NCI-H2227 treated with DMSO at 0.1 percent for 48 hours (cell line): Measurements from ENCODE around the gene PLTP.
A peak's percentile ranks its signal among the peaks of the same experiment; 100 is the strongest.
"Not testable (repeated sequence)": the region's sequence is repeated elsewhere in the genome, so short reads cannot be mapped to it uniquely, and the experiment has no call there.

Experiments
- DNase-seq: peaks from one replicate; lab custom pipeline; 2025; lab: John Stamatoyannopoulos, UW

PLTP gene, protein sequence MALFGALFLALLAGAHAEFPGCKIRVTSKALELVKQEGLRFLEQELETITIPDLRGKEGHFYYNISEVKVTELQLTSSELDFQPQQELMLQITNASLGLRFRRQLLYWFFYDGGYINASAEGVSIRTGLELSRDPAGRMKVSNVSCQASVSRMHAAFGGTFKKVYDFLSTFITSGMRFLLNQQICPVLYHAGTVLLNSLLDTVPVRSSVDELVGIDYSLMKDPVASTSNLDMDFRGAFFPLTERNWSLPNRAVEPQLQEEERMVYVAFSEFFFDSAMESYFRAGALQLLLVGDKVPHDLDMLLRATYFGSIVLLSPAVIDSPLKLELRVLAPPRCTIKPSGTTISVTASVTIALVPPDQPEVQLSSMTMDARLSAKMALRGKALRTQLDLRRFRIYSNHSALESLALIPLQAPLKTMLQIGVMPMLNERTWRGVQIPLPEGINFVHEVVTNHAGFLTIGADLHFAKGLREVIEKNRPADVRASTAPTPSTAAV

DNA sequence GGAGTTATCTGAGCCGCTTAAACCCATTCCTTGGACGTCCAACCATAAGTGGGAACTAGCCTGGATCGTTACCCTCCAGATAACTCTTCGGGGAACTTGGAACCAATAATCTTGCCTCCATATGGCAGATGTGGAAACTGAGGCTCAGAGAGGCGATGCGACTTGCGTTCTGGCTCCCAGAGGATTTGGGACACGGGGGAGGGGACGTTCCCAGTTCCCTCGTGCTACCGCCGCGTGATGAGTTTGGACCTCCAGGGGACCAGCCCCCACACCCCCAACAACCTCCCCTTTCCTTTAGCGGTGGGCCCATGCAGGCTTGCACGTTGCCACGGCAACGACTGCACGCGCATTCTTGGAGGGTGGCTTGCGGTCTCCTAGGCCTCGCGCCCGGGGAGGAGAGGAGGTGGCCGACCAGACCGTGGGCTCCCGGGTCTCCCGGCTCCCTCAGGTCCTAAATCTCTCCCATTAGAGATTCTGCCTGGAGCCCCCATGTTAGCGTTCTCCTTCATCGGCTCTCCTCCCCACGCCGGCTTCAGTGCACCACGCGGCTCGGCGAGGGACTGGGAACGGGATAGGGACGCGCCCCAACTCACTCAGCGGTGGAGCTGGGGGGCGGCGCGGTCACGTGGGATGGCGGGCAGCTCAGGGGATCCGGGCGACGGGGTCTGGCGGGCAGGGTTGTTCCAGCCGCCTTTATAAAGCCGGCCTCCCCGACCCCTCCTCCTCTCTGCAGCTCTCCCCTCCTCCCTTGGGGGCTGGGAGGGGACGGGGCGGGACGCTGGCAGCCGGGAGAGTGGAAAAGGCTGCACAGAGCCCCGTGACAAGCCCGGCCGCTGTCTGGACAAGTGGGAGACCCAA is at the start of gene PLTP:
Gene PLTP, minus strand, starts transcription at position 670 of the 858 bp plus-strand sequence. CDS start 703 bp downstream, outside the sequence.
- peak; percentile 69 for DNase-seq

DNA sequence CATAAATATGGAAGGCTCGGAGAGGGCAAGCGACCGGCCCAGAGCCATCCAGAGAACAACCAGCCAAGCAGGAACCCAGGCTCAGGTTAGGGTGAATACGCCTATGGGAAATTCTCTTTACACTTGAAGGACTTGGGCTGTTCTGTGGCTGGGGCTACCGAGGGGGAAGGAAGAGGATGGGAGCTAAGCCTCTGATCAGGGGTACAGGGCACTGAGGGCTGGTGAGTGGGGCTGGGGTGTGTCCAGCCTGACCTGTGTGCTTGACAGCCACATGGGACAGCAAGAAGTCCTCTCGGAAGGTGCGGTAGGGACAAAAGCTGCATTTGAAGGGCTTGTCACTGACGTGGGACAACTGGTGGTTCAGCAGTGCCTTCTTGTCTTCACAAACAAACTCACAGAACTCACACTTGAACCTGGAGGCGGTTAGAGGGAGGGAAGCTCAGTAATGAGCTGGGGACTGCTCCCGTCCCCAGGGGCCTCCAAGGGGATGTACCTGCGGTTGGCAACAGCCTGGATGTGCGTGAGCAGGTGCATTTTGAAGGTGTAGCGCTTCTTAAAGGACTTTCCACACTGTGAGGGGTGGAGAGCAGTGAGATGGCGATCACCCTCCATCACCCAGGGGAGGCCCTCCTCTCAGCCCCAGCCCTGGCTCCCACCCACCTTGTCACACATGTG is 48.1 kb upstream of the PLTP start:
- no peak for DNase-seq

DNA sequence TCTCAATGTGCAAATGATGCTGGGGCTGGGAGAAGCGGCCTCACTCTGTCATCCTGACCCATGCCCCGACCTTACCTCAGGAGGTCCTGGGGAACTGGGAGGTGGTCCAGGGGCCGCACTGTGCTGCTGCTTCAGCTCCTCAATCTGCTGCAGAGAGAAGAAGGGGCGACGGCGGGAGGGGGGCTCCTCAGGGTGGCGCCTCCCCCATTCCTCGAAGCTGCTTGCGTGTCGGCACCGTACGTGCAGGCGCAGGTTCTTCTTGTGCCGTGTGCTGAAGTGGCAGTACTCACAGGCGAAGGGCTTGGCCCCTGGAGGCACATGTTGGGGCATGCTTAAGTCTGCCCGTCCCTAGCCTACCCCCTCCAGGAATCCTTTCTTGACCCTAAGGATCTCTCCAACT is 47.2 kb upstream of the PLTP start:
- DNase-seq, result no peak

DNA sequence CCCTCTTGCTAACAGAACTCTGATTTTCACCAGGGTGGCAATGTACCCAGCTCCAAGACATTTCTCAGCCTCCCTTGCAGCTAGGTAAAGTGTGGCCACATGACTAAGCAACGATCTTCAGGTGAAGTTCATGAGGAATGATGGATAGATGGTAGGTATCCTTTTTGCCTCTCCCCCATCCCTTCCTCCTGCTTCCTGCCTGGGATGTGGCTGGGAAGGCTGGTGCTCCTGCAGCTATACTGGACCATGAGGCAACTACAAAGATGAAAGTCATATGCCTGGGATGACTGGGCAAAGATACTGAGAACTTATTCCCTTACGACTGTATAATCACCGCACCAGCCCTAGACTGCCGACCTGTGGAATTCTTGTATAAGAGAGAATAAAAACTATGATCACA is 46.6 kb upstream of the PLTP start:
- DNase-seq, result no peak

DNA sequence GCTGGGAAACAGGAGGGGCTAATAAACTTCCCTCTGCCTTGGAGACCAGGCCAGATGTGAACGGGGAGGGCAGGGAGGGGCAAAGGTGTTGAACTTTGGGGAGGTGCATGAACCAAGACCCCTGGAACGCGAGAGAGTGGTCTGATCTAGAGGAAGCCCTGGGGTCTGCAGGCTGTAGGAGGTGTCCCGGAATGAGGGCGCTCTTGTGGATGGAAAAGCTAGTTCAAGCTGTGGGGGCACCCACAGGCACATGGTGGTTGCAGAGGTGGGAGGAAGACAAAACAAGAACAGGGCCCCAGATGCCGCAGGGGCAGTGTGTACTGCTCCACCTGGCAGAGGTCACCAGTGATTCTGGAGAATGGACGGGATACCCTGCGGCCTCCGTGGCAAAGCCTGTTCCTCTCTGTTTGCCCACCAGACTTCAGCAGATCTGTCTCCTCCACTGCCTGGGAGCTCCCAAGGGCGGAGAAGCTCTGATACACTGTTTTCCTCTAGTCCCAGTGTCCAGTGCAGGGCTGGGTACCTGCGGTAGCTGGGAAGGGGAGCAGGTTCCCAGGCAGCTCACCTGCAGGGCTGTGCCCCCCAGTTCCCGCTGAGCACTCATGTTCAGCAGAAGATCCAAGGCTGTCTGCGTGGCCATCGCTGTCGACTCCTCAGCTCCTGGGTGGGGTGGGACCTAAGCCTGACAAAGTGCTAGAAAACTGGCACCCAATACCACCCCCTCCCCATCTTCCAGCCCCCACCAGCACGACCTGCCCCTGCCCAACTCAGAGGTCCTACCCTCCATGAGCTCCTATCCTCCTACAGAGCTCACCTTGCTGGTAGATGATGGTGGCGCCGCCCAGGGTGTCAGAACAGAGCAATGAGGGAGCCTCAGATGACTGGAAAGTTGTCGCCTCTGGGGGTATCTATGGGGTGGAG is 45.3 kb upstream of the PLTP start:
- DNase-seq, result no peak

DNA sequence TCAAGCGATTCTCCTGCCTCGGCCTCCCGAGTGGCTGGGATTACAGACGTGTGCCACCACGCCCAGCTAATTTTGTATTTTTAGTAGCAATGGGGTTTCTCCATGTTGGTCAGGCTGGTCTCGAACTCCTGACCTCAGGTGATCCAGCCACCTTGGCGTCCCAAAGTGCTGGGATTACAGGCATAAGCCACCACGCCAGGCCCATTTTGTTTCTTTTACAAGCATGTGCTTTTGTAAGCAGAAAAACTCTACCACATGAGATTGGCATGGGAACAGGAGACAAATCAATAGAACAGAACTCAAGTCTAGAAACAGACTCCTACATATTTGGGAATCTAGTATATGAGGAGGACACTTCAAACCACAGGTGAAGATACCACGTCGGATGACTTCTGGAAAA is 44.4 kb upstream of the PLTP start:
- DNase-seq, result not testable (repeated sequence)

DNA sequence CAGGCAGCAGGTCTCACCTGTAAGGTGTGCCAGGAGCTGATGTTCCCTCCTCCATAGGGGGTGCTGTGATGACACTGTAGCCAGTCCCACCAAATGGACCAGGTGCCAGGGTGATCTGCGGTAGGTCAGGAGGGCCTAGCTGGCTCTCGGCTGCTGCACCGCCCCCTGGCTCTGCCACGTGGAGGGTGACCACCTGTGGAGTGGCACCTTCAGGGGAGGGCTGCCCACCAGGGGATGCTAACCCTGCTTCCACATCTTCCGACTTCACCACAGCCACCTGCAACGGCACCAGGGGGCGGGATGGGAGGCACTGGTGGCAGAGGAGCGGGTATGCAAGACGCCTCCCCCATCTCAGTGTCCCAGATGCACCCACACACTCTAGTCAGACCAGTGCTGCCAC is 41.7 kb upstream of the PLTP start:
- no peak for DNase-seq

DNA sequence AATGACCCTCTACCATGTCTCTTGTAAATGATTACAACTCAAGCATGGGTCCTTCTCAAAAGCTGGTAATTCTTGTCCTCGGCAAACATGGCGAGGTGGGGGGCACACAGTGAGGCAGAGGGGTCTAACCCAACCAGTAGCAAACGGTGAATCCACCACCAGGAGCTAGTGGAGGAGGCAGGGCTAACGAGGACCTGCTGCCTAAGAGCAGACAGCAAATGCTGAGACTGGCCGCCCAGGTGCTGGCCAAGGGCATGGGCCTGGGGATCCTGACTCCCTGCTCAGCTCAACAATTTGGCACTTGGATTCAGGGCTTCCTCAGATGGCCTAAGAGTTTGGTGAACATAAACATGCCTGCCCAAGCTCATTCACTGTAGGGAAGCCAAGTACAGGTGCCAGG is 40.9 kb upstream of the PLTP start:
- DNase-seq, result no peak

DNA sequence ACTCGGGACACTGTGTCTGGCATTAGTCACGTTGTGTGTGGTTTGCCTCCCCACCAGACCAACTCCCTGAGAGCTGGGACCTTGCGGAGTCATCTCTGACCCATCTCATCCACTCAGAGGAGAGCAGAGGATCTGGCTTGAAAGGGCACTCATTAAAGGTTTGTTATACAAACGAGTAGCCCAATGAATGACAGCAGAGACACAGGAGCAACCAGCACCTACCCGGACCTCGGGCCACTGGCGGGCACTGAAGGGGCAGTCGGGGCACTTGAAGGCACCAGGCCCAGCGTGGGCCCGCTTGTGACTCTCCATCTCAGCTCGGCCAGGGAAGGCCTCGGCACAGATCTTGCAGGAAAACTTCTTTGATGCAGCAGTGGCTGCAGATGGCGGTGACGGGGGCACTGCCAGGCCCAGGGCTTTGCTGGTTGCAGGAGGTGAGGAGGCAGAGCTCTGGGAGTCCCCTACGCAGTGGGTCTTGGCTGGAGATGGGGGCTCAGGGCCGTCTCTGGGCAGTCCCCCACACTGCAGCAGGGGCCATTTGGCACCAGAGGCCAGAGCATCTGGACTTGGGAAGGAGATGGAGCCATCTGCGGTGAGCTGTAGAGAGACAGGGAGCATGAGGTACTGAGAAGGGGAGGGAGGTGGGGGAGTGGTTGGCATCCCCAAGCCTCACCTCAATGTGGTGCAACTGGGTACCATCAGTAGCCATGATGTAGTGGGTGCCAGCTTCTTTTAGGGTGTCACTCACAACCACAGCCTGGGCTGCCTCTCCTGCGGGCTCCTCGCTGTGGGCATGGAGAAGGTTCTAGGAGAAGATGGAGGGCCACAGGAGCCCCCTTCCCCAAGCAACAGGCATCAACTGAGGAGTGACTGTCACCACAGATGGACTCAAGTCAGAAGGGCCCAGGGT is 40.2 kb upstream of the PLTP start:
- DNase-seq, result no peak

DNA sequence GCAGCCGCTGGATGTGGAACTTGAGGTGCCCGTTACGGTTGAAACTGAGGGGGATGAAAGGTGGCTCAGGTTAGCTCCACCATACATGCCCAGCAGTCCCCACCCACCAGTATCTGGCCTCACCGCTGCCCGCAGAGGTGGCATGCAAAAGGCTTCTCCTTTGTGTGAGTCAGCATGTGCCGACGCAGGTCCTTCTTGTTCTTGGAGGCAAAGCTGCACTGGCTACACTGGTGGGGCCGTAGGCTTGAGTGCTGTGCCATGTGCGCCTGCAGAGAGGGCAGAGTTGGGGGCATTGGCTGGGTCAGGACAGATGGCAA is 38.3 kb upstream of the PLTP start:
- no peak for DNase-seq

DNA sequence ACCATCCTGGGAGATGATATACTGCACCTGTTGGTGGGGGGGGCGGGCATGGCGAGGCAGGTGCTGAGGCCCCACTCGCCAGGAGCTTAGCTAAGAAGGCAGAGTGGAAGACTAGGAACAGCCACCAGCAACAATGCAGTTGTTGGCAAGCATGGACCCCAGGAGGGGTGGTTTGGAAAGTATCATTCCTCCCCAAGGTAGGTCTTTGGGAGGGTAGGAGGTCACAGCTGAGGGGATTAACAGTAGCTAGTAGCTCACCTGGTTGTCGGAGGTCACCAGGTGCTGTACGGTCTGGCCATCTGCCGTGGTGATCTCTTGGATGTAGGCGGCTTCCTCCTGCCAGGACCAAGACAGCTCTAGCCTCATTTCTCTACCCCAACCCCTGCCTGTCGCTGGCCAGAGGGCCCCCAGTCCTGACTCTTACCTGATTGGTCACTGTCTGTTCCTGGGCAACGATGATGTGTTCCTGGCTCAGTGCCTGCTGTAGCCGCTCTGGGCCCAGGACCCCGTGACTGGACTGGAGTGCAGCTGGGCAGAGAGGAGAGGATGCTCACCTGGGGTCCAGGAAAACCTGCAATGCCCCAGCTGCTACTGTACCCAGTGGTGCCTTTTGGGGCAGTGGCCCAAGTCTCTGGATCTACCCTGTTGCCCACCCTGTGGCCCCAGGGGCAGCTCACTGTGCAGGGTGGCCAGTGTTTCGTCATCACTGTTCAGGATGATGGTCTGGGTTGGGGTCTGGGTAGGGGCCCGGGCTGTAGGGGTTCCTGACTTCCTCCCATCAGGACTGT is 37.8 kb upstream of the PLTP start:
- no peak for DNase-seq

DNA sequence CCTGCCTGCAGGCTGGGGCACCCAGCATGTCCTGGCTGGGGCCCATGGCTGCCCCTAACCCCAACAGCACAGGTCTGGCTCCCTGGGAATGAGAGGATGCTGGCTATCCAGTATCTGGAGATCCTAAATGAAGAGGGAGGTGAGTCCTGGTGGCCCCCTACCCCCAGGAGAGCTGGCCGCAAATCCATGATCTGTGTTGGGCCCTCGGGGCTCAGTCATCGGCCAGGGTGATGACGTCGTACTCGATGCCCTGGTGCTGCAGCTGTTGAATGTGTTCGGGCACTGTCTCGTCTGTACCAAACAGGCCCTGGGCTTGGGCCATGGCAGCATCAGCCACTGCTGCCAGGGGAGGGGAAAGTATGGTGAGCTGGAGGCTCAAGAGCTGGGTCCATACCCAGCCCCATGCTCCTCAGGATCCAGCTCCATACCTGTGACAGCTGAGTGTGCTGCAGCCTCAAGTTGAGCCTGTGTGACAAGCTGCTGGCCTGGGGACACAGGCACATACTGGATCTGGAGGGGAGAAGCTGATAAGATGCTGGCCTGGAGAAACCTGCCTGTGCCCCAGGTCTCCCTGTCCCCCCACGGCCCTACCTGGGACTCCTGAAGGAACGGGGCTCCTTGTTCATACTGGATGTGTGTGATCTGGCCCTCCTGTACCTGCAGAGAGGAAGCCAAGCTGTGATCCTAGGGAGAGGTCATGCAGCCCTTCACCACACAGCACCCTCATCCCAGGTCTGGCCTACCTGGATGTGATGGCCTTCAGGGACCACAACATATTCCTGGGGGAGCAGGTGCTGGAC is 37.0 kb upstream of the PLTP start:
- DNase-seq, result no peak

DNA sequence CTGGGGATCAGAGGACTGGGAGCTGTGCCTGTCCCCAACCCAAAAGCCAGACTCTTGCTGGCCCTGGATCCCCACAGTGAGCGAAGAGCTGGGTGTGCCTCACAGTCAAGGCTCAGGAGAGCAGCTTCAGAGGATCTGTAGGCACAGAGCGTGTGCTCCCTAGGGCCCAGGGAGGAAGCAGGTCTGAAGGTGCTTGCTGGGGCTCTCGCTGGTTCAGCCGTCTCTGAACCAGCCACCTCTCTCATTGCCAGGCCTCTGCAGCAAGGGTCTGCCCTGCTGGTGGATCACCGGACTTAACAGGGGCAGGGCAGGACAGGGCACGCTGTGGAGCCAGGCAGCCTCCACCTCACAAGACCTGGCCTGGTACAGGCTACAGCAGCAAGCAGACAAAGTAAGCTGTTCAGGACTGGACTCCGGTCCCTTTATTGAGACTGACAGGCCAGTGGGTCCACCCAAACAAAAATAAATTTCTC is 36.3 kb upstream of the PLTP start:
- no peak for DNase-seq

DNA sequence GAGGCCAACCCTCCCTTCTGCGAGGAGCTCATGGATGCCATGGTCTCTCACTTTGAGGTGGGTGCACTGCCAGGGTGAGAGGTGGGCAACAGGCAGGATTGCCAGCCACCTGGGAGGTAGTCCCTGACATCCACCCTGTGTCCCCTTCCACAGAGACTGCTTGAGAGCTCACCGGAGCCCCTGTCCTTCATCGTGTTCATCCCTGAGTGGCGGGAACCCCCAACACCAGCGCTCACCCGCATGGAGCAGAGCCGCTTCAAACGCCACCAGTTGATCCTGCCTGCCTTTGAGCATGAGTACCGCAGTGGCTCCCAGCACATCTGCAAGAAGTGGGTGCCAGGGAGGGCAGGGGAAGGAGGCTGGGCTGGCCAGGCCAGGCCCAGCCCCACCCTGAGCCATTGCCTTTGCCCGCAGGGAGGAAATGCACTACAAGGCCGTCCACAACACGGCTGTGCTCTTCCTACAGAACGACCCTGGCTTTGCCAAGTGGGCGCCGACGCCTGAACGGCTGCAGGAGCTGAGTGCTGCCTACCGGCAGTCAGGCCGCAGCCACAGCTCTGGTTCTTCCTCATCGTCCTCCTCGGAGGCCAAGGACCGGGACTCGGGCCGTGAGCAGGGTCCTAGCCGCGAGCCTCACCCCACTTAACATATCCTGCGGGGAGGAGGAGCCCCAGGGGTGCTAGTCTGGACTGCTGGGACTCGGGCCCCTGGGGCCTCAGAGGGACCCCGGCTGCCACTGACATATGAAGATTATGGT is 35.3 kb upstream of the PLTP start:
- DNase-seq, result no peak

DNA sequence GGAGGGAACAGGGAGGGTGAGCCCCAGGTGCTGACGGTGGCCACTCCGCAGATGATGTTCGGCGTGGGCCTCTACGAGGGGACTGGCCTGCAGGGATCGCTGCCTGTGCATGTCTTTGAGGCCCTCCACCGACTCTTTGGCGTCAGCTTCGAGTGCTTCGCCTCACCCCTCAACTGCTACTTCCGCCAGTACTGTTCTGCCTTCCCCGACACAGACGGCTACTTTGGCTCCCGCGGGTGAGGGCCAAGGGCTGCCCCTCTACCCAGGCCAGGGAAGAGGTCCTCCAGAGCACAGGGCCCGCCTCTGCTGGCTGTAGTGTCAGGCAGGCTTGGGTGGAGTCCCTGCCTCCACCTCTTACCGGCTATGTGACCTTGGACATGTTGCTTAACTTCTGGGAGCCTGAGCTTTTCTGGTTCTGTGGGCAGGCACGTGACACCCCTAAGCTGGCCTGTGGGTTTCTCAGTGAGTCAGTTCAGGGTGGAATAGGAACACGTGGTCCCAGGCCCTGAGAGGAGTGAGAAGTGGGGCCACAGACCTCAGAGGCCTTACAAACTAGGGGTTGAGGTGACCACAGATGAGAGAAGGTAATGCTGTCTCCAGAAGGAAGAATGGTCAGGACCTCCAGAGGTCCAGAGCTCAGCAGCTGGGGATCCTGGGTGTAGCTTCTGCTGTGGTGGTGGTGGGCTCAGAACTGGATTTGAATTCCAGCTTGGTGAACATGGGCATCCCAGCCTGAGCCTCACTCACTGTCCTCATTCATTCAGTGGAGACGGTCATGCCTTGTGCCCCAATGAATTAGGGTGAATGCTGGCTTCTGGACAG is 34.4 kb upstream of the PLTP start:
- no peak for DNase-seq

DNA sequence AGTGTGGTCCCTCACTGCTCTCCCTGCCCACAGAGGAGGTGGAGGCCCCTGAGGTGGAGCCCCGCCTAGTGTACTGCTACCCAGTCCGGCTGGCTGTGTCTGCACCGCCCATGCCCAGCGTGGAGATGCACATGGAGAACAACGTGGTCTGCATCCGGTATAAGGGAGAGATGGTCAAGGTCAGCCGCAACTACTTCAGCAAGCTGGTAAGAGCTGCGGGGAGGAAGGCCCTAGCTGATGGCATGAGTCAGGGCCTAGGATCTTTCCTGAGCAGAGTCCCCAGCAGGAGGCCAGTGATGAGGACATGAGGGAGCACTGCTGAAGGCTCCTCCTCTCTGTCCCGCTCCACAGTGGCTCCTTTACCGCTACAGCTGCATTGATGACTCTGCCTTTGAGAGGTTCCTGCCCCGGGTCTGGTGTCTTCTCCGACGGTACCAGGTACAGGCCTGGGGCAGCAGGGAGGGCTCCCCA is 33.8 kb upstream of the PLTP start:
- DNase-seq, result no peak
